DMS79 treated with DMSO at 0.1 percent for 48 hours (cell line): ENCODE results near the gene RPL38.

Experiments
- DNase-seq: peaks from one replicate; lab custom pipeline; 2025; lab: John Stamatoyannopoulos, UW

RPL38 gene

GRCh38 chr17:74250324-74250995, 47.0 kb downstream of the RPL38 start:
- DNase-seq, result no peak

- DNase-seq, result no peak
Measured at GRCh38 chr17:74251051-74251450, 47.6 kb downstream of the RPL38 start.

GRCh38 chr17:74251569-74251968, 48.1 kb downstream of the RPL38 start:
- no peak for DNase-seq

GRCh38 chr17:74252211-74252610, 48.7 kb downstream of the RPL38 start:
- DNase-seq, result no peak

- no peak for DNase-seq
Measured at GRCh38 chr17:74253036-74253435, 49.6 kb downstream of the RPL38 start.

- DNase-seq, result no peak
Measured at GRCh38 chr17:74257311-74257710, 53.8 kb downstream of the RPL38 start.

GRCh38 chr17:74259667-74260524, 56.4 kb downstream of the RPL38 start:
- DNase-seq, result no peak
